Breast epithelium (tissue), 4 donors: ENCODE data around the gene FBL. TPM values are rescaled to one million over a fixed set of nuclear protein-coding genes. Genes with fewer than 3 reads are reported as not detected.

Experiments used
- DNase-seq, 2 donors: peaks; one replicate each; pipeline ENCODE4 v3.0.0-alpha.2; 2019; ENCODE audit warnings: low spot score in 2 of 2
- H3K27ac ChIP-seq, 2 donors: fragments of 200-600 bp; sonication (generic) in 1 of 2; one replicate each; pipeline ENCODE4 v1.5.1; 2016 to 2019; ENCODE audit warnings: mild to moderate bottlenecking in 1 of 2
- H3K27me3 ChIP-seq, 2 donors: fragments of 200-600 bp; sonication (generic) in 1 of 2; one replicate each; pipeline versions ENCODE4 v1.5.1 to v1.6.0; 2017 to 2019; ENCODE audit warnings: control low read depth in 1 of 2, mild to moderate bottlenecking in 1 of 2
- H3K36me3 ChIP-seq: fragments of 200-600 bp; one replicate; pipeline ENCODE4 v1.5.1; 2019
- H3K4me1 ChIP-seq, 2 donors: fragments of 200-600 bp; sonication (generic); one replicate each; pipeline ENCODE4 v1.5.1; 2016 to 2019; ENCODE audit warnings: control low read depth in 1 of 2
- H3K4me3 ChIP-seq, 3 donors: fragments of 200-600 bp; sonication (generic); 1 replicate in 2 of 3; 2 replicates in 1 of 3; pipeline ENCODE4 v1.5.1; 2016 to 2019; ENCODE audit warnings: mild to moderate bottlenecking in 3 of 3, moderate library complexity in 2 of 3
- H3K9me3 ChIP-seq, 2 donors: fragments of 200-600 bp; sonication (generic) in 1 of 2; one replicate each; pipeline ENCODE4 v1.5.1; 2016 to 2019; ENCODE audit warnings: control low read depth in 1 of 2
- CTCF ChIP-seq, 3 donors: fragments of 450-650 bp; IDR thresholded peaks; one replicate each; pipeline ENCODE4 v1.5.1; 2016 to 2017; ENCODE audit warnings: antibody characterized with exemption in 3 of 3, mild to moderate bottlenecking in 3 of 3, moderate library complexity in 3 of 3
- POLR2A ChIP-seq: fragments of 450-650 bp; IDR thresholded peaks from one replicate; pipeline ENCODE4 v1.6.1; 2016; ENCODE audit warnings: antibody characterized with exemption, mild to moderate bottlenecking, moderate library complexity
- POLR2AphosphoS5 ChIP-seq, 3 donors: sonication (generic); formaldehyde crosslinking; IDR thresholded peaks; one replicate each; pipeline ENCODE4 v1.6.1; 2017; ENCODE audit warnings: antibody characterized with exemption in 3 of 3
- intact Hi-C: fragments of 100-400 bp; cut with DNase I; formaldehyde crosslinking; loops from one replicate; pipeline ENCODE4 v1.15.1; 2023; ENCODE audit warnings: low total_unique reads
- total RNA-seq, 3 donors: library from RNA; depleted of rRNA; stranded (reverse); fragments of >200 nt; gene quantifications; one replicate each; pipeline ENCODE4 v1.1.0, GENCODE V29; 2016

FBL gene
- total RNA-seq, 3 donors from 2014 or later, result 111 to 217 (median 145) TPM

- DNase-seq, result no peak
- H3K9me3 ChIP-seq, result no peaks in the 10 kb centered on the region
- H3K27ac ChIP-seq, result no peak overlapping the region
- H3K36me3 ChIP-seq, result no peaks in the 10 kb centered on the region
- intact Hi-C loops, result no loop called here
- TF ChIP-seq POLR2AphosphoS5 (IDR thresholded peaks at IDR 0.05) (no peak), POLR2A (no peak), CTCF (IDR thresholded peaks at IDR 0.05) (no peak)
- H3K4me1 ChIP-seq, result peaks cover 7 to 12% of the 10 kb centered on the region in 2 donors
- H3K27me3 ChIP-seq, result no peaks in the 10 kb centered on the region
- H3K4me3 ChIP-seq, result peak overlapping the region in 1 of 3 donors; percentile 47
These were observed 3.3 kb downstream of the FBL start for GRCh38 chr19:39842693-39843435.

DNA sequence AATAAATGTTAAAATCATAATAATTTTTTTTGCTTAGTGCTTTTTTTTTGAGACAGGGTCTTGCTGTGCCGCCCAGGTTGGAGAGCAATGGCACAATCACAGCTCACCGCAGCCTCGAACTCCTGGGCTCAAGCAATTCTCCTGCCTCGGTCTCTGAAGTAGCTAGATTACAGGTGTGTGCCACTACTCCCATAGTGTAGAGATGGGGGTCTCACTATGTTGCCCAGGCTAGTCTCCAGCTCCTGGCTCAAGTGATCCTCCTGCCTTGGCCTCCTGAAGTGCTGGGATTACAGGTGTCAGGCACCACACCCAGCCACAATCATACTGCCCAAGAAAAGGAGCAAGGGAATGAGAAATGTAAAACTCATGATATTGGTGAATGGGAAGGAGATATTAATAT is 5.1 kb downstream of the FBL start:
- Histone ChIP-seq H3K9me3 (no peaks in the 10 kb centered on the region), H3K4me3 (no peak overlapping the region), H3K27me3 (no peaks in the 10 kb centered on the region), H3K4me1 (peaks cover 7 to 12% of the 10 kb centered on the region in 2 donors), H3K27ac (peak overlapping the region in 1 of 2 donors; percentile 20), H3K36me3 (no peaks in the 10 kb centered on the region)
- intact Hi-C loops, result no loop called here
- TF ChIP-seq POLR2A, result no peak
- no peak for TF ChIP-seq POLR2AphosphoS5 (IDR thresholded peaks at IDR 0.05)
- TF ChIP-seq CTCF (IDR thresholded peaks at IDR 0.05), result no peak
- no peak for DNase-seq

DNA sequence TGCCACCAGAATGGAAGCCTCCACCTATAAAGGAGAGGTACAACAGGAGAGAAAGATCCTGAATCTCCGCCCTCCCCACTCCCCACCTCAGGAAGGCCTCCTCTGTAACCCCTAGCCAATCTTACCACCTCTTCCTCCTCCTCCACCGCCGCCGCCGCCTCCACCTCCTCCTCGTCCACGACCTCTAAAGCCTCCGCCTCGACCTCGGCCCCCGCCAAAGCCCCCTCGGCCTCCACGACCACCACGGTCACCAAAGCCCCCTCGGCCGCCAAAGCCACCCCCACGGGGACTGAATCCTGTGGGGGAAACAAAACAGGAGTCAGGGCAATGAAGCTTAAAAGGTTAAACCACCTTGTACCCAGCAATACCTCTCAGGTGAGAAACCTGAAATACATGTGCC is 5.7 kb downstream of the FBL start:
- DNase-seq, result no peak
- intact Hi-C loops, result no loop called here
- no peaks in the 10 kb centered on the region for H3K27me3 ChIP-seq
- H3K4me1 ChIP-seq, result peaks cover 7 to 12% of the 10 kb centered on the region in 2 donors
- H3K4me3 ChIP-seq, result no peak overlapping the region
- no peak overlapping the region for H3K27ac ChIP-seq
- no peaks in the 10 kb centered on the region for H3K36me3 ChIP-seq
- no peak for TF ChIP-seq POLR2AphosphoS5 (IDR thresholded peaks at IDR 0.05)
- TF ChIP-seq POLR2A, result no peak
- no peak for TF ChIP-seq CTCF (IDR thresholded peaks at IDR 0.05)
- H3K9me3 ChIP-seq, result no peaks in the 10 kb centered on the region

DNA sequence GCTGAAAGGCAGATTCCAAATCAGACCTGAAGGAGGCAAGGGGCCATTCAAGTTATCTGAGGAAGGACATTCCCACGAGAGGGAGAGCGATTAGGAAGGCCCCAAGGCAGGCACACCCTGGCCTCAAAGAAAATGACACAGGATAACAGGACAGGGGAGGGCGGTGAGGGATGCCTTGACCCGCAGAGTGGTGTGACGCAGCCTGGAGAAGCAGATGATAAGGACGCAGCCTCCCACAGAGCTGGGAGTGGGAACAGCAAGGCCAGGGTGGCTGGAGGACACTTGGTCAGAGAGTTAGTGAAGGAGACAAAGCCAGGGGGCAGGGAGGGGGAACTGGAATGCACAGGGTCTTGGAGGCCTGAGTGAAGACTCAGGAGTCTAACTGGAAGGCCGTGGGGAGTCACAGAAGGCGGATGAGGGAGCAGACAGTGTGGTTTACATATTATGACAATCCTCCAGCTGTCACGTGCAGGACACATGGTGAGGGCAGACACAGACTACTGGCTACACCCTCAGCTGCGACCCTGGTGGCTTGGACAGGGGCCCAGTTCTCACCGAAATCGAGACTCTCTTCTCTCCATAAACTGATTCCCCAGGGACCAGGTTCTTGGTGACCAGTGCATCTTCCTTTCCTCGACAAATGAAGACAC is 6.4 kb downstream of the FBL start:
- no peaks in the 10 kb centered on the region for H3K27me3 ChIP-seq
- TF ChIP-seq CTCF (IDR thresholded peaks at IDR 0.05) (no peak), POLR2A (no peak), POLR2AphosphoS5 (IDR thresholded peaks at IDR 0.05) (no peak)
- no peak overlapping the region for H3K27ac ChIP-seq
- intact Hi-C loops, result no loop called here
- H3K36me3 ChIP-seq, result no peaks in the 10 kb centered on the region
- peaks cover 5% of the 10 kb centered on the region in 2 donors for H3K4me1 ChIP-seq
- H3K4me3 ChIP-seq, result no peak overlapping the region
- H3K9me3 ChIP-seq, result no peaks in the 10 kb centered on the region
- no peak for DNase-seq

DNA sequence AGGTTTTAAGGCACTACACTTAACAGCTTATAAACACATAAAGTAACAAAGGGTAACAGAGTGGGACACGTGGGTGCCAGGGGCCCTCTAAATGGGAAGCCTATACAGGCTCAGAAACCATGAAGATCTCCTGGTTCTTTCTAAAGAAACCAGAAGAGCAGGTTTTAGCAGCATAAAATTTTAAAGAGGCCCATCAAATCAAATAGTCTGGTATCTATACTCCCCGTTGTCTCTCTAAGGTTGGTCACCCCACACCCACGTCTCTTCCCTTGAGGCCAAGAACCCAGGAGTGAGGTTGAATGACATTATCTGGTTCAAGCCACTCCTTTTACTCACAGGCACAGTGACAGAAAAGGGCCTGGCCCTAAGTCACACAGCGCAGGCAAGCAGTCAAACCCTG is 7.6 kb downstream of the FBL start:
- Histone ChIP-seq H3K27me3 (no peaks in the 10 kb centered on the region), H3K9me3 (no peaks in the 10 kb centered on the region), H3K36me3 (no peaks in the 10 kb centered on the region), H3K4me1 (peaks cover 0 to 3% of the 10 kb centered on the region in 2 donors), H3K27ac (no peak overlapping the region), H3K4me3 (no peak overlapping the region)
- intact Hi-C loops, result no loop called here
- TF ChIP-seq POLR2A (no peak), POLR2AphosphoS5 (IDR thresholded peaks at IDR 0.05) (no peak), CTCF (IDR thresholded peaks at IDR 0.05) (no peak)
- DNase-seq, result no peak
